ENCODE data around the gene C1QL1.

The C1QL1 gene

DNA sequence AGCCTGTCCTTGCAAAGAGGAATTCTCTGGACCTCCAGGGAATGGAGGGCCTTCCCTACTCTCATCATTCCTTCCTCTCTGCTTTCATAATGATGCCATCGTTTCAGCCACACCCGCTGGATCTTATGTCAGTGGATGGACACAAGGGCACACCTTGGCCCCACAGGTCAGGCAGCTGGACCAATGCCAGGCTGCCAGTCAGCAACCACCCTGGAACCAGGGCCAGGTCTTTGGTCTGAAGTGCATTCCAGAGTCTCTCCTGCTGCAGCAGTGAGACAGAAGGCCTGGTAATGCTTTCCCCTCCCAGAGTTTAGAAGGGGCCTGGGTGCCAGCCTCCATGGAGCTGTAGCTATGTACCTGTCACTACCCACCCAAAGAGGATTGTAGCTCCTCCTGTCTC lies 7.4 kb downstream of the C1QL1 start:
- peaks cover 9% of the 10 kb centered on the region for H3K4me1 ChIP-seq (ENCODE audit: insufficient read depth, insufficient read length)
- peaks cover 4% of the 10 kb centered on the region for H3K27me3 ChIP-seq (ENCODE audit: insufficient read depth, insufficient read length)
- H3K9ac ChIP-seq (ENCODE audit: insufficient read length, low read depth) = no peak overlapping the region
- H3K4me3 ChIP-seq (ENCODE audit: insufficient read length, low read depth) = no peak overlapping the region
- no peak for DNase-seq (ENCODE audit: low read depth, low spot score)
- peaks cover 5% of the 10 kb centered on the region; the same call in 1 of the 2 replicates for H3K9me3 ChIP-seq (ENCODE audit: insufficient read depth, low read length)
- H3K36me3 ChIP-seq (ENCODE audit: insufficient read depth, insufficient read length, low read length) = no peaks in the 10 kb centered on the region
- TF ChIP-seq ZNF274 (IDR thresholded peaks at IDR 0.05; ENCODE audit: low read depth, low read length) = no peak
- no peak for TF ChIP-seq SUZ12 (IDR thresholded peaks at IDR 0.05; ENCODE audit: extremely low read depth, insufficient read depth, insufficient read length)
- TF ChIP-seq YY1 (IDR thresholded peaks at IDR 0.05; ENCODE audit: insufficient read depth, insufficient read length) = no peak

DNA sequence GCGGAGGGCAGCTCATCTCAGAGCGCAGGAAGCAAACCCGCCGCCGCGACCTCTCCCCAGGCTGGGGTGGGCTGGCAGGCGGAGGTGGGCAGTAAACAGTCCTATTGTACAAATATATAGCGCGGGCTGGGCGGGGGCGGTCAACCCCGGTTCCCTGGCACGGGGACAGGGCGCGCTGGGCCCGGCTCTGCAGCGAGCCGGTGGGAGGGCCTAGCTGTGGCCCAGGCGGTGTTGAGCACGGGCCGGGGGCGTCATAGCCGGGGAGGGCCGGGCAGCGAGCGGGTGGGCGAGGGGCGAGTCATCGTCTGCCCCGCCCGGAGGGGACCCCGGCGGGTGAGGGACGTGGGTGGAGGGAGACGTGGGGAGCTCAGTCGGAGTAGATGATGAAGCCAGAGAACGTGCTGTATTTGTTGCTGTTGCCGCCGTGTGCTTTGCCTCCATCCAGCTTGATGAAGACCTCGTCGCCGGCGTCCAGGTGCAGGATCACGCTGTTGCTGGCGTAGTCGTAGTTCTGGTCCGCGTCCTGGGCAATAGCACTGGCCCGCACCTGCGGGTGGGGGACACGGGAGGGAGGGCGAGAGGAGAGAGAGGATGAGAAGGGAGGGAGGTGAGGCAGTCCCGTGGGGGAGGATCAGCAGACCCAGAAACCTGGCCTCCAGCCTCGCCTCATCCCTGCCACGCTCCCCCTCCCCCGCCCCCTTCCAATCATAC lies 8.1 kb downstream of the C1QL1 start:
- Histone ChIP-seq H3K9me3 (ENCODE audit: insufficient read depth, low read length) (no peaks in the 10 kb centered on the region), H3K4me1 (ENCODE audit: insufficient read depth, insufficient read length) (peaks cover 9% of the 10 kb centered on the region), H3K27me3 (ENCODE audit: insufficient read depth, insufficient read length) (no peaks in the 10 kb centered on the region), H3K4me3 (ENCODE audit: insufficient read length, low read depth) (no peak overlapping the region), H3K9ac (ENCODE audit: insufficient read length, low read depth) (peak overlapping the region; percentile 3), H3K36me3 (ENCODE audit: insufficient read depth, insufficient read length, low read length) (no peaks in the 10 kb centered on the region)
- no peak for TF ChIP-seq SUZ12 (IDR thresholded peaks at IDR 0.05; ENCODE audit: extremely low read depth, insufficient read depth, insufficient read length)
- no peak for TF ChIP-seq YY1 (IDR thresholded peaks at IDR 0.05; ENCODE audit: insufficient read depth, insufficient read length)
- TF ChIP-seq ZNF274 (IDR thresholded peaks at IDR 0.05; ENCODE audit: low read depth, low read length) = no peak
- no peak for DNase-seq (ENCODE audit: low read depth, low spot score)

DNA sequence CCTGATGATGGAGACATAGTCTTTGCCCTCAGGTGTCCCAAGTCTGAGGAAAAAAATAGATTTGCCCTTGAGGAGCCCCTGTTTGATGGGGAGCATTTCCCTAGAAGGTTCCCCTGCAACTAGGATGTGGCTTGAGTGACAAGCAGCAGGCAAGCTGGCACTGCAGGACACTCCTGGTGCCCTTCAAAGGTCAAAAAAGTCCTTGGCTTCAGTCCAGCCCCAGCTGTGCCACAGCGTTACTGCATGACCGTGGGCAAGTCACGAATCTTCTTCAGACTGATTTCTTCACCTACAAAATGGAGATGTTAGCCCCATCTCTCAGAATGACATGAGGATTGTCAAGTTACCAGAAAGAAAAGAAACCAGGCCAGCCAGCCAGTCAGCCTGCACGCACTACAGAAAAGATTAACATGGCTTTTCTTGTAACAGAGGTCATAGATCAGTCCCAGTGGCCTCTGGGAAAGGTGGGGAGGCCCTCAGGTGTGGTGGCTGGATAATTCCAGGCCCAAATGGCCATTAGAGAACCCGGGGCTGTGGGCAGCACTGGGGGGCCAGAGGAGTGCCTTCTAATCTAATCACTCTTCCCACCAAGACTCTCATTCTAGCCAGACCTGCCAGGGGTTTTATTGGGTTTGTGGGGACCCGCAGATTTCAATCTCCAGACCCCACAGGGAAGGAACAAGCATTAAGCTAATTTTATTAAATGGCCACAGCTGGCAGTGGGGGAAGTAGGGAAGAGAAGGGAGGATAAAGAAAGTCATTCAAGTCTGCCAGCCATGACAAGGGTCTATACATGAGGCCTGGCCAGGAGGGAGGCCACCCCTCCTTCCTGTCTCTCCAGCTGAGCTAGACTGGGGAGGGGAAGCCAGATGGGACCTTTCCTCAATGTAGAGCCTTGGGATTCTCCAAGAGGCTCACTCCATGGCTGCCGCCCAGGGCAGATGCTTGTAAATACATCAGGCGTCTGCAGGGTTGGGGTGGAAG lies 10.8 kb downstream of the C1QL1 start:
- no peak overlapping the region for H3K9ac ChIP-seq (ENCODE audit: insufficient read length, low read depth)
- H3K4me1 ChIP-seq (ENCODE audit: insufficient read depth, insufficient read length) = peaks cover 11% of the 10 kb centered on the region
- no peak for DNase-seq (ENCODE audit: low read depth, low spot score)
- H3K36me3 ChIP-seq (ENCODE audit: insufficient read depth, insufficient read length, low read length) = no peaks in the 10 kb centered on the region
- H3K9me3 ChIP-seq (ENCODE audit: insufficient read depth, low read length) = no peaks in the 10 kb centered on the region
- TF ChIP-seq ZNF274 (IDR thresholded peaks at IDR 0.05; ENCODE audit: low read depth, low read length) = no peak
- TF ChIP-seq YY1 (IDR thresholded peaks at IDR 0.05; ENCODE audit: insufficient read depth, insufficient read length) = no peak
- TF ChIP-seq SUZ12 (IDR thresholded peaks at IDR 0.05; ENCODE audit: extremely low read depth, insufficient read depth, insufficient read length) = no peak
- H3K4me3 ChIP-seq (ENCODE audit: insufficient read length, low read depth) = no peak overlapping the region
- H3K27me3 ChIP-seq (ENCODE audit: insufficient read depth, insufficient read length) = no peaks in the 10 kb centered on the region

DNA sequence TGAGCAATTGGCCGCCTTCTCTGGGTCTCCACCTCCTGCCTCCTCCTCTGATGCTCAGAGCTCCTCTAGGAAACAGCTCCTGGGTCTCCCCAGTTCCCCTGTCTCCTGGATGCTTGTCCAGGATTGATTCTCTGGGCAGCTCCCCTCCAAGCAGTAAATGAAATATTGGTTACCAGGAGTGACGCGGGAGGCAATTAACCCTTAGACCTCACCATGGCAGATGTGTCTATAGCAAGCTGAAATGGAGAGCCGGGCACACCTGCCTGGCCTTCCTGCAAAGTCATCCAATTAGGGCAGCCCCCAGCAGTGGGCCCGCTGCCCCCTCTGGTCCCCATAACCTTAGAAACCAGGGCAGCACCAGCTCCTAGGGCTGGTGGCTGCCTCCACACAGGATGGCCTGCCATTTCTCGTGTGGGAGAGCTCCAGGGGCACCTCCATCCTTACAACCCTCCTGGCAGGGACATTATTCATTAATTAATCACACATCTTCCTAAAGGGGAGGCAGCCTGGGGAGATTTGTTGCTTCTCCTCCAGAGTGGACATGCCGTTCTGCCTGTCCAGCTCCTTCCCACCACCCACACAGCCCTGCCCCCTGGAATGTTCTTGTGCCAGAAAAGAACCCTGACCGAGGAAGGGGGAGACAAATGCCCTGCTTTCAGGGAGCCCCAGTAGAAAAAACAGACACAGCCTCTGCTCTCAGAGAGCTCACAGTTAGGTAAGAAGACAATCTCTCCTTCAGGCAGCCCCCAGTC lies 12.3 kb downstream of the C1QL1 start:
- Histone ChIP-seq H3K4me1 (ENCODE audit: insufficient read depth, insufficient read length) (peaks cover 10% of the 10 kb centered on the region), H3K27me3 (ENCODE audit: insufficient read depth, insufficient read length) (no peaks in the 10 kb centered on the region), H3K4me3 (ENCODE audit: insufficient read length, low read depth) (no peak overlapping the region), H3K36me3 (ENCODE audit: insufficient read depth, insufficient read length, low read length) (no peaks in the 10 kb centered on the region), H3K9me3 (ENCODE audit: insufficient read depth, low read length) (no peaks in the 10 kb centered on the region), H3K9ac (ENCODE audit: insufficient read length, low read depth) (no peak overlapping the region)
- TF ChIP-seq YY1 (IDR thresholded peaks at IDR 0.05; ENCODE audit: insufficient read depth, insufficient read length) = no peak
- no peak for TF ChIP-seq ZNF274 (IDR thresholded peaks at IDR 0.05; ENCODE audit: low read depth, low read length)
- TF ChIP-seq SUZ12 (IDR thresholded peaks at IDR 0.05; ENCODE audit: extremely low read depth, insufficient read depth, insufficient read length) = no peak
- DNase-seq (ENCODE audit: low read depth, low spot score) = no peak

DNA sequence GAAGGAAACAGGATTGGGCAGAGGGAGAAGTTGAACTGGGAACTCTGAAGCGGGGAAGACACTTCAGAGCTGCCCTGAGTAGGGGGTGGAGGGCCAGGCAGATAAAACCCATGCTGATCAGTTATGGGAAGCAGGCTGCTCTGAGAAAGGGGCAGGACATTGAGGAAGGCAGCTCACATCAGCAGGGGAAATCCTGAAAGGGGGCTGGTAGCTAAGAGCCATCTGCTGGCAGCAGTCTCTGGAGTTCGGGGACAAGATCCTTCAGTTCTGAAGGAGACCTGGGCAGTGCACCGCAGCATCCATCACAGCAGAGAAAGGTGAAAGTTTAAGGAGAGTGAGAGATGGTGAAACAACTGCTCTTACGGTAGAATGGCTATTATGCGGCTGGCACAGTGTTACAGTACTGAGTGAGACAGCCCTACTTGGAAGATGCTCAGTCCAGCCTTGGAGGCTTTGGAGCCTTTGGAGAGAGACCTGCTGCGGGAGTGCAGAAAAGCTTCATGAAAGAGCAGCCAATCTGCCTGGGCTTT lies 15.1 kb downstream of the C1QL1 start:
- Histone ChIP-seq H3K36me3 (ENCODE audit: insufficient read depth, insufficient read length, low read length) (no peaks in the 10 kb centered on the region), H3K4me1 (ENCODE audit: insufficient read depth, insufficient read length) (peaks cover 2% of the 10 kb centered on the region), H3K9me3 (ENCODE audit: insufficient read depth, low read length) (no peaks in the 10 kb centered on the region), H3K4me3 (ENCODE audit: insufficient read length, low read depth) (no peak overlapping the region), H3K9ac (ENCODE audit: insufficient read length, low read depth) (no peak overlapping the region), H3K27me3 (ENCODE audit: insufficient read depth, insufficient read length) (peaks cover 10% of the 10 kb centered on the region)
- DNase-seq (ENCODE audit: low read depth, low spot score) = no peak
- TF ChIP-seq YY1 (IDR thresholded peaks at IDR 0.05; ENCODE audit: insufficient read depth, insufficient read length) = no peak
- TF ChIP-seq SUZ12 (IDR thresholded peaks at IDR 0.05; ENCODE audit: extremely low read depth, insufficient read depth, insufficient read length) = no peak
- no peak for TF ChIP-seq ZNF274 (IDR thresholded peaks at IDR 0.05; ENCODE audit: low read depth, low read length)

DNA sequence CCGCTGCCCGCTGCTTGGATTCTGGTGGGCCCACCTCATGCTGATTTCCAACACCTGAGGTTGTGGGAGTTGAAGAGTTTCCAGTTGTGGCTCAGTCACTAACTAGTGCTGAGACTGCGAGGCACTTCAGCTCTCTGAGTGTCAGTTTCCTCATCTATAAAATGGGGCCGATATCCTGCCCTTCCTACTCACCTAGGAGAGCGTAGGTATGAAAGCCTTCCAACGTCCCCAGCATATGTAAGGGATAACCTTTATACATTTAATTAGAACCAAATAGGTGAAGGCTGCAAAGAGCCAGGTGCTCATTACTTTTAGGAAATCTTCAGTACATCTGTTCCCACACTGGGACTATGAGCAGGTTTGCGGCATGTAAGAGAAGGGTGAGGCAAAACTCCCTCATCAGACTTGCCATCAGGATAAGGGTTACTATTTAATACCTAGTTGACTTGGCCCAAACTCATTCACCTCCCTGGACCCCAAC lies 19.7 kb downstream of the C1QL1 start:
- Histone ChIP-seq H3K4me3 (ENCODE audit: insufficient read length, low read depth) (peak overlapping the region; percentile 93), H3K36me3 (ENCODE audit: insufficient read depth, insufficient read length, low read length) (peaks cover 31% of the 10 kb centered on the region), H3K9me3 (ENCODE audit: insufficient read depth, low read length) (no peaks in the 10 kb centered on the region), H3K27me3 (ENCODE audit: insufficient read depth, insufficient read length) (peaks cover 10% of the 10 kb centered on the region), H3K4me1 (ENCODE audit: insufficient read depth, insufficient read length) (peaks cover 2% of the 10 kb centered on the region), H3K9ac (ENCODE audit: insufficient read length, low read depth) (peak overlapping the region; percentile 96)
- DNase-seq (ENCODE audit: low read depth, low spot score) = no peak
- no peak for TF ChIP-seq ZNF274 (IDR thresholded peaks at IDR 0.05; ENCODE audit: low read depth, low read length)
- no peak for TF ChIP-seq YY1 (IDR thresholded peaks at IDR 0.05; ENCODE audit: insufficient read depth, insufficient read length)
- no peak for TF ChIP-seq SUZ12 (IDR thresholded peaks at IDR 0.05; ENCODE audit: extremely low read depth, insufficient read depth, insufficient read length)
